Mesendoderm (in vitro differentiated cells): Measurements from ENCODE around the gene MGMT. TPM values are rescaled to one million over a fixed set of nuclear protein-coding genes. Genes with fewer than 3 reads are reported as not detected.

Experiments used
- DNase-seq: peaks from one replicate; pipeline ENCODE4 v3.0.0; 2013
- H2AK5ac ChIP-seq: 2 replicates; pipeline ENCODE4 v1.6.1; 2013; ENCODE audit warnings: low read length, inconsistent platforms
- H2BK120ac ChIP-seq: 2 replicates; pipeline ENCODE4 v1.6.1; 2013; ENCODE audit warnings: low read depth, mild to moderate bottlenecking, low read length, moderate library complexity, mixed read lengths
- H2BK15ac ChIP-seq: replicated peaks from 2 replicates; pipeline ENCODE4 v1.6.1; 2013; ENCODE audit warnings: low read depth, mild to moderate bottlenecking, moderate library complexity
- H2BK5ac ChIP-seq: 2 replicates; pipeline ENCODE4 v1.6.1; 2013; ENCODE audit warnings: low read length, inconsistent platforms
- H3K18ac ChIP-seq: 2 replicates; pipeline ENCODE4 v1.6.1; 2013; ENCODE audit warnings: mild to moderate bottlenecking, low read length, mixed read lengths
- H3K23ac ChIP-seq: one replicate; pipeline ENCODE4 v1.6.1; 2013; ENCODE audit warnings: low read length
- H3K27ac ChIP-seq: 2 replicates; pipeline ENCODE4 v1.5.1; 2013; ENCODE audit warnings: low read depth, mild to moderate bottlenecking, inconsistent platforms, low read length, moderate library complexity
- H3K27me3 ChIP-seq: 2 replicates; pipeline ENCODE4 v1.6.1; 2013; ENCODE audit warnings: low read length, control low read depth, mild to moderate bottlenecking, inconsistent platforms; ENCODE audit not compliant: insufficient read depth, poor library complexity
- H3K36me3 ChIP-seq: 2 replicates; pipeline ENCODE4 v1.6.1; 2013; ENCODE audit warnings: low read length, inconsistent platforms; ENCODE audit not compliant: control insufficient read depth, insufficient read depth
- H3K4ac ChIP-seq: one replicate; pipeline ENCODE4 v1.6.1; 2013; ENCODE audit warnings: low read depth, mild to moderate bottlenecking, low read length, moderate library complexity
- H3K4me1 ChIP-seq: 2 replicates; pipeline ENCODE4 v1.6.1; 2013; ENCODE audit warnings: low read depth, low read length, inconsistent platforms; ENCODE audit not compliant: control insufficient read depth
- H3K4me2 ChIP-seq: 2 replicates; pipeline ENCODE4 v1.6.1; 2013; ENCODE audit warnings: low read length
- H3K4me3 ChIP-seq: 2 replicates; pipeline ENCODE4 v1.5.1; 2013; ENCODE audit warnings: mild to moderate bottlenecking, low read length
- H3K56ac ChIP-seq: one replicate; pipeline ENCODE4 v1.6.1; 2013; ENCODE audit warnings: low read length
- H3K79me1 ChIP-seq: 2 replicates; pipeline ENCODE4 v1.6.1; 2013; ENCODE audit warnings: low read length, inconsistent platforms
- H3K79me2 ChIP-seq: 2 replicates; pipeline ENCODE4 v1.6.1; 2013; ENCODE audit warnings: mild to moderate bottlenecking, low read length; ENCODE audit not compliant: control insufficient read depth, insufficient read depth
- H3K9ac ChIP-seq: 2 replicates; pipeline ENCODE4 v1.6.1; 2013; ENCODE audit warnings: low read length, inconsistent platforms
- H4K5ac ChIP-seq: one replicate; pipeline ENCODE4 v1.6.1; 2013; ENCODE audit warnings: low read length
- H4K8ac ChIP-seq: one replicate; pipeline ENCODE4 v1.6.1; 2013; ENCODE audit warnings: low read depth, mild to moderate bottlenecking, control low read depth, low read length, moderate library complexity
- WGBS: extraction: QIAGEN DNeasy Blood & Tissue Kit; methylation state at CpG from one replicate; pipeline ENCODE4 v1.1.7; 2013; ENCODE audit warnings: low lambda C conversion rate, missing lambda C conversion rate; ENCODE audit not compliant: insufficient coverage; ENCODE audit errors: extremely low coverage; 5-methylcytosine and 5-hydroxymethylcytosine counted together
- polyA plus RNA-seq, 2 experiments: library from polyadenylated mRNA; stranded (reverse); fragments of 200-250 nt; gene quantifications; one replicate each; pipeline ENCODE4 v1.2.3, GENCODE V29; 2013

MGMT gene
- polyA plus RNA-seq (2013, experiment 1 of 2) = 6.5 TPM
- polyA plus RNA-seq (2013, experiment 2 of 2) = 6.6 TPM

DNA sequence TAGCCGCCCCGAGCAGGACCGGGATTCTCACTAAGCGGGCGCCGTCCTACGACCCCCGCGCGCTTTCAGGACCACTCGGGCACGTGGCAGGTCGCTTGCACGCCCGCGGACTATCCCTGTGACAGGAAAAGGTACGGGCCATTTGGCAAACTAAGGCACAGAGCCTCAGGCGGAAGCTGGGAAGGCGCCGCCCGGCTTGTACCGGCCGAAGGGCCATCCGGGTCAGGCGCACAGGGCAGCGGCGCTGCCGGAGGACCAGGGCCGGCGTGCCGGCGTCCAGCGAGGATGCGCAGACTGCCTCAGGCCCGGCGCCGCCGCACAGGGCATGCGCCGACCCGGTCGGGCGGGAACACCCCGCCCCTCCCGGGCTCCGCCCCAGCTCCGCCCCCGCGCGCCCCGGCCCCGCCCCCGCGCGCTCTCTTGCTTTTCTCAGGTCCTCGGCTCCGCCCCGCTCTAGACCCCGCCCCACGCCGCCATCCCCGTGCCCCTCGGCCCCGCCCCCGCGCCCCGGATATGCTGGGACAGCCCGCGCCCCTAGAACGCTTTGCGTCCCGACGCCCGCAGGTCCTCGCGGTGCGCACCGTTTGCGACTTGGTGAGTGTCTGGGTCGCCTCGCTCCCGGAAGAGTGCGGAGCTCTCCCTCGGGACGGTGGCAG lies at the start of gene MGMT:
TSS of gene MGMT (plus strand) at position 539 of the 656 bp plus-strand sequence.
- H3K79me2 ChIP-seq = no peaks in the 10 kb centered on the region
- no peaks in the 10 kb centered on the region for H3K36me3 ChIP-seq
- H2AK5ac ChIP-seq = no peak within 1 kb of the TSS
- H2BK5ac ChIP-seq = no peak within 1 kb of the TSS
- peak within 1 kb of the TSS; percentile 54 for H3K18ac ChIP-seq
- H4K8ac ChIP-seq = peak within 1 kb of the TSS; percentile 93
- WGBS = no CpG with 5 or more reads among the region's 85 CpGs
- H4K5ac ChIP-seq = no peak within 1 kb of the TSS
- no peaks in the 10 kb centered on the region for H3K4me1 ChIP-seq
- H3K4ac ChIP-seq = peak within 1 kb of the TSS; percentile 90
- H3K23ac ChIP-seq = no peak within 1 kb of the TSS
- no peaks in the 10 kb centered on the region for H3K79me1 ChIP-seq
- H3K27me3 ChIP-seq = no peaks in the 10 kb centered on the region
- H2BK120ac ChIP-seq = no peak within 1 kb of the TSS
- peak within 1 kb of the TSS; percentile 56 for H3K4me3 ChIP-seq
- H3K27ac ChIP-seq = no peak within 1 kb of the TSS
- DNase-seq = peak; percentile 86
- H3K56ac ChIP-seq = peak within 1 kb of the TSS; percentile 93
- H3K4me2 ChIP-seq = peak within 1 kb of the TSS; percentile 77
- H2BK15ac ChIP-seq = no peak within 1 kb of the TSS
- H3K9ac ChIP-seq = peak within 1 kb of the TSS; percentile 80

DNA sequence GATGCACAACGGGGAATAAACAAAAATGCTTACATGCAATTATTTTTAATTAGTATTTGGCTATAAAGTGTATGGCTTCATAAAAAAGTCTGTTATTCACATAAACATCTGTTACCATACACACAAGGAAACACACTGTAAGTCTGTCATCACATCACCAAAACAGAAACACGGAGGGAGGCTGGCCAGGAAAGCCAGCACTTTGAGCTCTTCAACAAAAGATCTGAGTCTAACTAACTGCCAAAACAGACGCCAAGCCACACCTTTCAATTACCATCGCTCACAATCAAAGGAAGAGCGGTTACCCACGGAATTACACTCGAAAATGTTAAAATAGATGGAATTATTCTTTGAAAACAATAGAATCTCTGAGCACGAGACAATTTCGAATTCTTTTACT lies 49.2 kb upstream of the MGMT start:
- Histone ChIP-seq H3K79me1 (no peaks in the 10 kb centered on the region), H2BK15ac (no peak overlapping the region), H3K4me3 (no peak overlapping the region), H3K27me3 (no peaks in the 10 kb centered on the region), H2AK5ac (no peak overlapping the region), H3K4ac (no peak overlapping the region), H3K4me1 (no peaks in the 10 kb centered on the region), H4K8ac (no peak overlapping the region), H3K27ac (no peak overlapping the region), H2BK5ac (no peak overlapping the region), H3K9ac (no peak overlapping the region), H3K23ac (no peak overlapping the region), H3K4me2 (no peak overlapping the region), H2BK120ac (no peak overlapping the region), H3K18ac (no peak overlapping the region), H3K79me2 (no peaks in the 10 kb centered on the region), H3K36me3 (no peaks in the 10 kb centered on the region), H4K5ac (no peak overlapping the region), H3K56ac (no peak overlapping the region)
- no peak for DNase-seq
- WGBS = no CpG with 5 or more reads among the region's 9 CpGs

DNA sequence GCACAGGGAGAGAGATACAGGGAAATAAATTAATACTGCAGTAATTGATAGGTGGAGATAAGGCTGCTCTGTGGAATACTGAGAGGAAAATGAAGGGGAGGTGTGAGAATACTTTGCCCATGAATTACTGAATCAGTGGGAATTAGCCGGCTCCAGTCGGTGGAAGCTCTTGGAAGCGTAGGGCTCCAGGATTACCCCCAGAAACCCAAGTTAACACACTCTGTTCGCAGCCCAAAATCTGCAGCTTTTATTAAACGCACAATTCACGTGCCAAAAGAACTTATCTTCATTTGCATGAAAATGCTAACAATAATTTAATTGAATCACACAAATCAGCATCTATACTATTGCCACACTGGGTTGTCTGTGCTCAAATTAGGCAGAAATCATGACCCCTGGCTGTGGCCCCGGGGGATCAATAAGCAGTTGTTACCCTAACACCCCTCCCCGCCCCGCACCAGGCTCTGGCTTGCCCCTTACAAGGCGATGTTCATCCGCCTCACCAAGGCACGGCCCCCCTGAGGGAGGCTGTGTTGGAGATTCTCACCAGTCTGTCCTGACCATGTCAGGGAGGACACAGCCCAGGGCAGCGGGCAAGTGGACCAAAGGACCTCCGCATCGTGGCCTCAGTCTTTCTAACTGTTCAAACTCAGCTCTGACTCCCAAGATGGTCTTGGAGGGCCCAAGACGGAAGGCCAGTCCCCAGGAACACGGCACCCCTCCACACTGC lies 48.4 kb upstream of the MGMT start:
- Histone ChIP-seq H3K27ac (no peak overlapping the region), H3K4me2 (no peak overlapping the region), H4K5ac (no peak overlapping the region), H3K36me3 (no peaks in the 10 kb centered on the region), H3K79me2 (no peaks in the 10 kb centered on the region), H2BK5ac (no peak overlapping the region), H3K79me1 (no peaks in the 10 kb centered on the region), H3K4me3 (no peak overlapping the region), H3K56ac (no peak overlapping the region), H3K4me1 (no peaks in the 10 kb centered on the region), H2AK5ac (no peak overlapping the region), H3K9ac (no peak overlapping the region), H2BK15ac (no peak overlapping the region), H3K27me3 (no peaks in the 10 kb centered on the region), H3K18ac (no peak overlapping the region), H4K8ac (no peak overlapping the region), H2BK120ac (no peak overlapping the region), H3K23ac (no peak overlapping the region), H3K4ac (no peak overlapping the region)
- no peak for DNase-seq
- no CpG with 5 or more reads among the region's 17 CpGs for WGBS

DNA sequence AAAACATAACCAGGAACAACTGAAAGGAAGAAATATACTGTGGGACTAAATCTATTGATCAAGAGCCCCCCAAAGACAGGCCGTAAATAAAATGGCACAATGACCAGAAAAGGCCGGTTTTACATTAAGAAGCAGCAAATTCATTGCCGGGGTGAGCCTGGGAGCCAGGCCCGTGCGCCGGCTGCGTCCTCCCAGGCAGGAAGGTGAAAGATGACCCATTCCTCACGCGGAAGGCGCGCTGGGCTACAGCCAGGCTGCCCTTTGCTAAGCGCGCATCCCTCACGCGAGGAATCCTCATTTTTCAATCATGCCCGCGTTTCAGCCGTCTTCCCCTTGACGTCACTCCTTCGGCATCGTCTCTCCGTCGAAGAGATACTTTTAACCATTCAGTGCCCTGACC lies 47.6 kb upstream of the MGMT start:
- WGBS = no CpG with 5 or more reads among the region's 23 CpGs

DNA sequence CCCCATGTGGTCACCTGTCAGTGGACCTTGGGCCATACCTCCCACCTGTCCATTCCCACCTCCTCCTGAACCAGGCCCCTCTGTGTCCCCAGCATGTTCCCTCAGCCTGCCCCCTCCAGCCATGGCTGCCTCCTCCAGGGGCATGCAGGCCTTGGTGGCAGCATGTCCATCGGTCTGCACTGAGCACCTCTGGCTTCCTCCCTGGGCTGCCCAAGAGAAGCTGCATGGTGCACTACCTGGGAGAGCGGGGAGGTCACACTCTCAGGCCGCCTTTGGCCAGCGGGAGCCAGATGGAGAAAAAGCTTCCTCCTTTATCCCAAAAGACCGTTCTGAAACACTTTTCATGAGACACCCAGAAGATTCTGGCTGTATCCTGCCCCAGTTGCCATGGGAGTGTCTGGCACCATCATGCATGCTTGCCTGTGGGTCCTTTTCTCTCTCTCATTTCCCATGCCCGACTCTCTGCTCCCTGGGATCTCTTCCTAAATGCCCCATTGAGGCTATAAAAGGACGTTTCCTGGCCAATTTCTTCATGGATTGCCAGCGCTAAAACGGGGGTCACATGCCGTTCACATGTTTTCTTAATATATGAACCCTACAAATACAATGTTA lies 45.5 kb upstream of the MGMT start:
- no CpG with 5 or more reads among the region's 10 CpGs for WGBS
- no peak overlapping the region for H4K5ac ChIP-seq
- H2BK5ac ChIP-seq = no peak overlapping the region
- no peak overlapping the region for H3K23ac ChIP-seq
- no peak overlapping the region for H4K8ac ChIP-seq
- no peak overlapping the region for H2AK5ac ChIP-seq
- H3K9ac ChIP-seq = no peak overlapping the region
- H3K4me1 ChIP-seq = no peaks in the 10 kb centered on the region
- no peak overlapping the region for H3K4me3 ChIP-seq
- no peak overlapping the region for H2BK120ac ChIP-seq
- H2BK15ac ChIP-seq = no peak overlapping the region
- H3K27ac ChIP-seq = no peak overlapping the region
- H3K36me3 ChIP-seq = no peaks in the 10 kb centered on the region
- H3K18ac ChIP-seq = no peak overlapping the region
- no peaks in the 10 kb centered on the region for H3K79me2 ChIP-seq
- H3K56ac ChIP-seq = no peak overlapping the region
- H3K79me1 ChIP-seq = no peaks in the 10 kb centered on the region
- H3K4me2 ChIP-seq = no peak overlapping the region
- DNase-seq = no peak
- no peaks in the 10 kb centered on the region for H3K27me3 ChIP-seq
- H3K4ac ChIP-seq = no peak overlapping the region

More for the DNA sequence above, 47.6 kb upstream of the MGMT start:
- no peaks in the 10 kb centered on the region for H3K36me3 ChIP-seq
- H3K27me3 ChIP-seq = no peaks in the 10 kb centered on the region
- no peak overlapping the region for H3K4me3 ChIP-seq
- H3K56ac ChIP-seq = no peak overlapping the region
- H2BK5ac ChIP-seq = no peak overlapping the region
- no peak for DNase-seq
- H3K4me2 ChIP-seq = no peak overlapping the region
- no peak overlapping the region for H3K4ac ChIP-seq
- H2BK15ac ChIP-seq = no peak overlapping the region
- H3K18ac ChIP-seq = no peak overlapping the region
- no peaks in the 10 kb centered on the region for H3K4me1 ChIP-seq
- no peak overlapping the region for H4K5ac ChIP-seq
- no peak overlapping the region for H3K9ac ChIP-seq
- no peaks in the 10 kb centered on the region for H3K79me2 ChIP-seq
- H2BK120ac ChIP-seq = no peak overlapping the region
- H3K23ac ChIP-seq = no peak overlapping the region
- H4K8ac ChIP-seq = no peak overlapping the region
- H2AK5ac ChIP-seq = no peak overlapping the region
- H3K27ac ChIP-seq = no peak overlapping the region
- H3K79me1 ChIP-seq = no peaks in the 10 kb centered on the region
